K562 (cell line): ENCODE data around the gene AKAP10. TPM values are rescaled to one million over a fixed set of nuclear protein-coding genes. Genes with fewer than 3 reads are reported as not detected.

ENCODE experiments used
- ATAC-seq: fragments of 200-7000 bp; cut with Tn5 transposase; 3 replicates; pipeline ENCODE4 v1.9.1; 2020; ENCODE audit warnings: moderate library complexity
- BruUV-seq: library from RNA; stranded (reverse); fragments of 400-500 nt; replicated peaks from 2 replicates; lab custom pipeline; 2021; lab: Mats Ljungman, UMichigan
- CTCF ChIA-PET: fragments of 300-600 bp; formaldehyde crosslinking; extraction: SDS; loops from one replicate; lab custom pipeline; 2021; ENCODE audit warnings: low intra/inter-chr PET ratio; lab: Yijun Ruan, JAX
- POLR2A ChIA-PET: fragments of 300-600, 350-650 bp; sonication (Branson Sonifier 250); formaldehyde crosslinking; extraction: SDS; loops from one replicate; lab custom pipeline; 2021; ENCODE audit warnings: antibody characterized with exemption, inconsistent platforms; lab: Yijun Ruan, JAX
- DNase-seq, 4 experiments: peaks; one replicate each; pipeline versions ENCODE4 v3.0.0 to v3.0.0-alpha.2; 2011 to 2018; ENCODE audit warnings: low spot score in 3 of 4, mixed read lengths in 3 of 4; ENCODE audit errors: extremely low read depth in 1 of 4
- FAIRE-seq: peaks from 2 replicates; lab custom pipeline; 2011; peaks lifted over from hg19 to GRCh38; lab: Jason Lieb, UNC
- H2AFZ ChIP-seq: 2 replicates; pipeline ENCODE4 v1.6.0; 2011; ENCODE audit warnings: low read depth, low read length, control low read depth, inconsistent platforms
- H3K27ac ChIP-seq: fragments of 200-600 bp; 3 replicates; pipeline ENCODE4 v1.8.0; 2011; ENCODE audit warnings: low read depth, mild to moderate bottlenecking, control low read depth, inconsistent platforms, low read length, moderate library complexity, mixed read lengths; ENCODE audit errors: extremely low read depth
- H3K27me3 ChIP-seq, 2 experiments: fragments of 300-600 bp in 1 of 2; 2 replicates in 1 of 2; 3 replicates in 1 of 2; pipeline versions ENCODE4 v1.6.0 to v1.8.0; 2011; ENCODE audit warnings: inconsistent platforms in 2 of 2, low read length in 2 of 2, mild to moderate bottlenecking in 1 of 2, mixed read lengths in 1 of 2, moderate library complexity in 1 of 2; ENCODE audit not compliant: control insufficient read depth in 2 of 2, insufficient read depth in 2 of 2
- H3K36me3 ChIP-seq: fragments of 300-600 bp; 3 replicates; pipeline ENCODE4 v1.8.0; 2011; ENCODE audit warnings: mild to moderate bottlenecking, low read length, inconsistent platforms; ENCODE audit not compliant: control insufficient read depth, insufficient read depth
- H3K4me1 ChIP-seq, 2 experiments: fragments of 200-600 bp in 1 of 2; replicated peaks in 1 of 2; 2 replicates in 1 of 2; 3 replicates in 1 of 2; pipeline versions ENCODE4 v1.5.1 to v1.8.0; 2011; ENCODE audit warnings: inconsistent platforms in 2 of 2, low read length in 2 of 2, mild to moderate bottlenecking in 1 of 2, mixed read lengths in 1 of 2, moderate library complexity in 1 of 2; ENCODE audit not compliant: control insufficient read depth in 2 of 2, insufficient read depth in 2 of 2
- H3K4me2 ChIP-seq: 2 replicates; pipeline ENCODE4 v1.6.1; 2011; ENCODE audit warnings: low read length, control low read depth, inconsistent platforms, mixed read lengths; ENCODE audit not compliant: insufficient read depth
- H3K4me3 ChIP-seq: fragments of 200-600 bp; sonication (generic), shearing (Covaris generic); 2 replicates; pipeline ENCODE4 v1.5.1; 2016; ENCODE audit warnings: control low read depth, inconsistent platforms
- H3K79me2 ChIP-seq: fragments of 200-600 bp; 3 replicates; pipeline ENCODE4 v1.8.0; 2011; ENCODE audit warnings: low read length, inconsistent platforms; ENCODE audit not compliant: control insufficient read depth, insufficient read depth
- H3K9ac ChIP-seq, 2 experiments: 2 replicates each; pipeline versions ENCODE4 v1.6.0 to v1.6.1; 2011; ENCODE audit warnings: low read depth in 2 of 2, low read length in 2 of 2, control low read depth in 1 of 2, inconsistent platforms in 1 of 2, mild to moderate bottlenecking in 1 of 2, mixed read lengths in 1 of 2; ENCODE audit not compliant: insufficient read depth in 1 of 2
- H3K9me1 ChIP-seq: one replicate; pipeline ENCODE4 v1.6.0; 2011; ENCODE audit warnings: inconsistent platforms, mild to moderate bottlenecking, low read length, moderate library complexity; ENCODE audit not compliant: control insufficient read depth, insufficient read depth
- H3K9me3 ChIP-seq: replicated peaks from 2 replicates; pipeline ENCODE4 v1.5.1; 2011; ENCODE audit warnings: low read depth, low read length, inconsistent platforms; ENCODE audit not compliant: control insufficient read depth, insufficient read depth
- H4K20me1 ChIP-seq: replicated peaks from 2 replicates; pipeline ENCODE4 v1.6.1; 2011; ENCODE audit warnings: low read length, inconsistent platforms, mixed read lengths; ENCODE audit not compliant: control insufficient read depth, insufficient read depth
- BACH1 ChIP-seq: fragments of 200-800 bp; sonication (Bioruptor generic); IDR thresholded peaks from 2 replicates; pipeline ENCODE4 v1.6.1; 2016; ENCODE audit warnings: missing genetic modification characterization, missing compliant biosample characterization
- HMGXB4 ChIP-seq: sonication (generic); formaldehyde crosslinking; IDR thresholded peaks from 2 replicates; pipeline ENCODE4 v1.8.1; 2023; ENCODE audit warnings: mild to moderate bottlenecking, missing genetic modification reagents
- KDM1A ChIP-seq, 2 experiments: fragments of 450-650 bp; IDR thresholded peaks; 2 replicates each; pipeline ENCODE4 v1.6.1; 2016; ENCODE audit warnings: mild to moderate bottlenecking in 2 of 2
- MBD2 ChIP-seq: sonication (generic); IDR thresholded peaks from 2 replicates; pipeline ENCODE4 v1.6.1; 2016; ENCODE audit warnings: low read depth, borderline replicate concordance
- MXI1 ChIP-seq: IDR thresholded peaks from 2 replicates; pipeline ENCODE4 v1.6.1; 2011; ENCODE audit warnings: low read depth, mild to moderate bottlenecking, improper control_type of control experiment, low read length
- NR2C2 ChIP-seq, 2 experiments: fragments of 200-800 bp in 1 of 2; sonication (Bioruptor generic) in 1 of 2; sonication (generic) in 1 of 2; formaldehyde crosslinking in 1 of 2; IDR thresholded peaks; 2 replicates each; pipeline versions ENCODE4 v1.6.1 to v1.8.0; 2016 to 2022; ENCODE audit warnings: mild to moderate bottlenecking in 1 of 2, missing compliant biosample characterization in 1 of 2, missing genetic modification characterization in 1 of 2, missing genetic modification reagents in 1 of 2
- POLR2A ChIP-seq: fragments of 450-650 bp; conservative IDR thresholded peaks from 2 replicates; pipeline ENCODE4 v1.6.1; 2016
- PRPF4 ChIP-seq: fragments of 200-400 bp; formaldehyde crosslinking; IDR thresholded peaks from one replicate; pipeline ENCODE4 v1.6.1; 2017; ENCODE audit warnings: low read length, low read depth, mild to moderate bottlenecking; ENCODE audit not compliant: insufficient read depth, poor library complexity, severe bottlenecking
- RBM15 ChIP-seq: fragments of 200-400 bp; formaldehyde crosslinking; IDR thresholded peaks from 2 replicates; pipeline ENCODE4 v1.6.1; 2018; ENCODE audit warnings: mild to moderate bottlenecking, low read length, moderate library complexity; ENCODE audit not compliant: insufficient read depth
- RUNX1 ChIP-seq: sonication (generic); IDR thresholded peaks from 2 replicates; pipeline ENCODE4 v1.6.1; 2016; ENCODE audit warnings: antibody characterized with exemption, low read depth
- VEZF1 ChIP-seq: fragments of 200-800 bp; sonication (Bioruptor generic); IDR thresholded peaks from 2 replicates; pipeline ENCODE4 v1.6.1; 2017; ENCODE audit warnings: missing genetic modification characterization, missing compliant biosample characterization
- ZNF436 ChIP-seq: fragments of 250-450, 450-650 bp; sonication (Bioruptor Pico); formaldehyde crosslinking; IDR thresholded peaks from 2 replicates; pipeline ENCODE4 v1.7.0; 2020; ENCODE audit warnings: mild to moderate bottlenecking
- ZNF639 ChIP-seq, 2 experiments: fragments of 200-800 bp in 1 of 2; sonication (Bioruptor generic) in 1 of 2; sonication (generic) in 1 of 2; formaldehyde crosslinking in 1 of 2; IDR thresholded peaks in 1 of 2; conservative IDR thresholded peaks in 1 of 2; 2 replicates each; pipeline versions ENCODE4 v1.5.0 to v1.6.1; 2016 to 2020; ENCODE audit warnings: missing compliant biosample characterization in 1 of 2, missing genetic modification characterization in 1 of 2, missing genetic modification reagents in 1 of 2
- WGBS: fragments of 100-300 bp; shearing (Covaris generic); methylation state at CpG from one replicate; pipeline ENCODE4 v1.1.6; 2016; ENCODE audit warnings: low coverage, mixed read lengths; ENCODE audit not compliant: insufficient coverage; ENCODE audit errors: missing lambda C conversion rate; 5-methylcytosine and 5-hydroxymethylcytosine counted together
- in situ Hi-C: fragments of 300-500 bp; cut with MboI; formaldehyde crosslinking; loops from 4 replicates; pipeline ENCODE4 v1.15.0; 2018; ENCODE audit warnings: inconsistent platforms, mixed read lengths
- intact Hi-C: fragments of 100-400 bp; cut with micrococcal nuclease; formaldehyde crosslinking; loops from 2 replicates; pipeline ENCODE4 v1.14.2; 2022
- polyA plus RNA-seq, 8 experiments: library from polyadenylated mRNA; depleted of rRNA in 4 of 8; stranded (reverse) in 5 of 8; unstranded in 3 of 8; fragments of >200 nt; fragmentation: Nextera tagmentation in 2 of 8; fragmentation: Illumina TruSeq in 1 of 8; extraction: Ambion mirVana in 2 of 8; extraction: Trizol in 1 of 8; gene quantifications; 2 replicates each; pipeline versions ENCODE4 v1.2.1 to v1.2.3, GENCODE V29; 2011 to 2014; ENCODE audit warnings: inconsistent platforms in 1 of 8, missing spikeins in 1 of 8
- total RNA-seq, 7 experiments: library from RNA; depleted of rRNA in 6 of 7; stranded (reverse); fragments of >200 nt in 6 of 7; fragmentation: Illumina TruSeq in 2 of 7; extraction: Trizol in 2 of 7; gene quantifications; 2 replicates each; pipeline versions ENCODE4 v1.2.1 to v1.2.3, GENCODE V29; 2011 to 2021; ENCODE audit warnings: low replicate concordance in 1 of 7
- TF ChIP-seq, protein P1 (sequence below): fragments of 450-650 bp; conservative IDR thresholded peaks from 2 replicates; pipeline ENCODE4 v1.6.1; 2016; ENCODE audit warnings: missing genetic modification characterization, low read depth, mild to moderate bottlenecking, control low read depth, missing compliant biosample characterization

Gene AKAP10
- total and polyA plus RNA-seq, 9 of the 15 experiments (the other 6 are each of a cell fraction or from before 2014, with no cell fraction given): 4.0 to 20.3 (median 8.2) TPM

- TF ChIP-seq NR2C2 (CRISPR knock-in tag; IDR thresholded peaks at IDR 0.05) (no peak), NR2C2 (tag; IDR thresholded peaks at IDR 0.05) (peak; percentile 34; the same call in 1 of the 2 replicates)
Observed at GRCh38 chr17:19978209-19978802, 678 bp upstream of the AKAP10 start (continued).

DNA sequence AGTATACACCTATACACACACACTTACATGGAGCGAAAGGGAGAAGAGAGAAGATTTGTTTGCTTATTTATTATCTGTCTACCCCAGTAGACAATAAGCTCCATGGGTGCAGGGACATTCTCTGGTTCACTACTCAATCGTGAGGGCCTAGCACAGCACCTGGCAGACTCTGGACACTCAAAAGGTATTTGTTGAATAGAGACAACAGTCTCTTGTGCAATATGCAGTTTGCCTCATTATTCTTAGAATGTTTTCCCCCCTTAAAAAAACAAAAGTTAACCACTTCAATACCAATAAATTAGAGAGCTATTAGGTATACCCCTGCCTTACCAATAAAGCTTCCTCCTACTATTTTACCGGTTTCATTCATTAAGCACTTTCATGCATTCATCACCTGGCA lies 2.0 kb downstream of the AKAP10 start:
- ChIA-PET POLR2A (no interaction called here), CTCF (no interaction called here)
- no peaks in the 10 kb centered on the region for H3K27me3 ChIP-seq
- no peaks in the 10 kb centered on the region for H4K20me1 ChIP-seq
- 81% methylated on average over 3 of the region's 3 CpGs for WGBS
- no peaks in the 10 kb centered on the region for H3K9me1 ChIP-seq
- no peak overlapping the region for H2AFZ ChIP-seq
- peaks cover 37% of the 10 kb centered on the region; the same call in 2 of the 3 replicates for H3K36me3 ChIP-seq
- BruUV-seq: TSS peak; percentile 38
- 0 out of 2 replicates have a peak overlapping the region, but pooled peaks have one; percentile 27 for H3K4me2 ChIP-seq
- peaks cover 7 to 8% of the 10 kb centered on the region in 2 experiments; a peak in 4 of 5 replicates for H3K4me1 ChIP-seq
- FAIRE-seq: no peak
- no peak overlapping the region for H3K4me3 ChIP-seq
- intact Hi-C loops: no loop called here
- H3K9me3 ChIP-seq: peaks cover 9% of the 10 kb centered on the region
- H3K27ac ChIP-seq: no peak overlapping the region
- peaks cover 65% of the 10 kb centered on the region for H3K79me2 ChIP-seq
- H3K9ac ChIP-seq: no peak overlapping the region; a peak in 1 of 4 replicates
- no peak for DNase-seq
- in situ Hi-C loops: no loop called here
- ATAC-seq: no peak
- TF ChIP-seq POLR2A: no peak
- TF ChIP-seq PRPF4: no peak
- no peak for TF ChIP-seq RBM15
- no peak for TF ChIP-seq MXI1
- TF ChIP-seq, protein P1, sequence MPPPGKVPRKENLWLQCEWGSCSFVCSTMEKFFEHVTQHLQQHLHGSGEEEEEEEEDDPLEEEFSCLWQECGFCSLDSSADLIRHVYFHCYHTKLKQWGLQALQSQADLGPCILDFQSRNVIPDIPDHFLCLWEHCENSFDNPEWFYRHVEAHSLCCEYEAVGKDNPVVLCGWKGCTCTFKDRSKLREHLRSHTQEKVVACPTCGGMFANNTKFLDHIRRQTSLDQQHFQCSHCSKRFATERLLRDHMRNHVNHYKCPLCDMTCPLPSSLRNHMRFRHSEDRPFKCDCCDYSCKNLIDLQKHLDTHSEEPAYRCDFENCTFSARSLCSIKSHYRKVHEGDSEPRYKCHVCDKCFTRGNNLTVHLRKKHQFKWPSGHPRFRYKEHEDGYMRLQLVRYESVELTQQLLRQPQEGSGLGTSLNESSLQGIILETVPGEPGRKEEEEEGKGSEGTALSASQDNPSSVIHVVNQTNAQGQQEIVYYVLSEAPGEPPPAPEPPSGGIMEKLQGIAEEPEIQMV (tag): no peak
- TF ChIP-seq ZNF639 (CRISPR knock-in tag; conservative IDR thresholded peaks at IDR 0.05 in 1 of 2, IDR thresholded peaks at IDR 0.05 in 1 of 2): no peak
- no peak for TF ChIP-seq RUNX1
- no peak for TF ChIP-seq HMGXB4 (CRISPR knock-in tag)
- TF ChIP-seq KDM1A (IDR thresholded peaks at IDR 0.05): no peak
- no peak for TF ChIP-seq ZNF436
- no peak for TF ChIP-seq VEZF1 (CRISPR knock-in tag)
- TF ChIP-seq BACH1: no peak
- no peak for TF ChIP-seq MBD2
